Psoas muscle (tissue), 8 donors: ENCODE measurements around the gene FCGR1A. TPM values are rescaled to one million over a fixed set of nuclear protein-coding genes. Genes with fewer than 3 reads are reported as not detected.
"Not testable (repeated sequence)": the region's sequence is repeated elsewhere in the genome, so short reads cannot be mapped to it uniquely, and the experiment has no call there.

ENCODE experiments used
- ATAC-seq, 4 donors: fragments of 200-7000 bp; cut with Tn5 transposase; one replicate each; pipeline ENCODE4 v1.9.1; 2020; ENCODE audit warnings: moderate library complexity in 3 of 4, mild to moderate bottlenecking in 2 of 4
- DNase-seq, 2 donors: peaks; one replicate each; pipeline ENCODE4 v3.0.0-alpha.2; 2020
- H3K27ac ChIP-seq: fragments of 200-600 bp; one replicate; pipeline ENCODE4 v1.8.0; 2022
- H3K27me3 ChIP-seq, 3 donors: fragments of 200-600 bp in 1 of 3; one replicate each; pipeline versions ENCODE4 v1.6.1 to v1.8.0; 2013 to 2022; ENCODE audit warnings: low read length in 2 of 3, mild to moderate bottlenecking in 2 of 3, moderate library complexity in 1 of 3; ENCODE audit not compliant: insufficient read depth in 3 of 3
- H3K36me3 ChIP-seq, 2 donors: fragments of 200-600 bp in 1 of 2; one replicate each; pipeline versions ENCODE4 v1.6.1 to v1.8.0; 2013 to 2022; ENCODE audit warnings: low read depth in 1 of 2, mild to moderate bottlenecking in 1 of 2, moderate library complexity in 1 of 2; ENCODE audit not compliant: insufficient read depth in 1 of 2
- H3K4me1 ChIP-seq: fragments of 200-600 bp; one replicate; pipeline ENCODE4 v1.8.0; 2022
- H3K4me3 ChIP-seq: fragments of 200-600 bp; one replicate; pipeline ENCODE4 v1.8.0; 2022; ENCODE audit warnings: mild to moderate bottlenecking
- H3K9me3 ChIP-seq: fragments of 200-600 bp; one replicate; pipeline ENCODE4 v1.8.0; 2022
- WGBS, 3 donors: extraction: QIAGEN DNeasy Blood & Tissue Kit; methylation state at CpG; one replicate each; pipeline versions ENCODE4 v1.1.6 to v1.1.7; 2013; 5-methylcytosine and 5-hydroxymethylcytosine counted together
- intact Hi-C, 2 donors: fragments of 100-400 bp; cut with DNase I; formaldehyde crosslinking; loops; one replicate each; pipeline versions ENCODE4 v1.11.0 to v1.14.2; 2022
- polyA plus RNA-seq, 3 donors: library from polyadenylated mRNA; stranded (reverse); fragments of 200-250 nt; gene quantifications; one replicate each; pipeline ENCODE4 v1.2.3, GENCODE V29; 2013
- total RNA-seq, 4 donors: library from RNA; stranded (reverse); fragmentation: NEBNext Ultra II Directional in 2 of 4; extraction: Animal tissue kit (Norgen Biotek cat#: 25700) in 2 of 4; gene quantifications; one replicate each; pipeline versions ENCODE4 v1.2.1 to v1.2.4, GENCODE V29; 2021 to 2023
- donor health status: healthy with polysubstance abuse.
- donor health status: DM: no; HTN: no; CAD: no; lungs with moderate emphysema.
- donor health status: Bipolar disorder and iron deficiency.
- donor health status: healthy.
- donor health status: DM: yes; HTN: yes; CAD: no.
- donor health status: DM: no; HTN: no; CAD: no.
- donor health status: DM: no; HTN: no; CAD: no.
- donor health status: DM: yes; HTN: yes; CAD: no.

The FCGR1A gene
- total and polyA plus RNA-seq, 7 donors: 0.25 to 7.4 (median 1.3) TPM

- H3K9me3 ChIP-seq, H3K4me3 ChIP-seq, H3K36me3 ChIP-seq, H3K27me3 ChIP-seq, H3K27ac ChIP-seq, DNase-seq, H3K4me1 ChIP-seq, intact Hi-C loops: not testable (repeated sequence)
- WGBS, 3 donors: no CpG with 5 or more reads among the region's 15 CpGs
- ATAC-seq: peak in 2 of 4 donors; percentile 4 to 9
Observed at GRCh38 chr1:149833144-149833543, 50.6 kb downstream of the FCGR1A start.

GRCh38 chr1:149841149-149841548 is 58.7 kb downstream of the FCGR1A start:
- H3K4me3 ChIP-seq, intact Hi-C loops, DNase-seq, H3K9me3 ChIP-seq, H3K27me3 ChIP-seq, H3K27ac ChIP-seq, H3K36me3 ChIP-seq: not testable (repeated sequence)
- ATAC-seq: peak; percentile 65 to 79 (median 76)
- H3K4me1 ChIP-seq: peaks cover 20% of the 10 kb centered on the region
- no CpG with 5 or more reads among the region's 26 CpGs for WGBS, 3 donors

Other genes starting within 250 kb of the FCGR1A start
- not detected for gene PPIAL4C, start 198.8 kb upstream of the FCGR1A start, total RNA-seq
- gene PPIAL4C, start 198.8 kb upstream of the FCGR1A start, polyA plus RNA-seq: not detected
- 10 to 100 TPM; 13.9 to 18.1 (median 15.8) TPM for gene BOLA1, start 116.9 kb downstream of the FCGR1A start, total RNA-seq
- gene BOLA1, start 116.9 kb downstream of the FCGR1A start, polyA plus RNA-seq: 10 to 100 TPM; 24.0 to 45.3 (median 32.1) TPM
- under 1 TPM; 0.13 to 0.48 (median 0.25) TPM for gene SV2A, start 135.2 kb downstream of the FCGR1A start, total RNA-seq
- under 1 TPM; 0.14 to 0.19 (median 0.14) TPM for gene SV2A, start 135.2 kb downstream of the FCGR1A start, polyA plus RNA-seq
- 10 to 100 TPM; 13.0 to 26.9 (median 21.9) TPM for gene SF3B4, start 145.1 kb downstream of the FCGR1A start, total RNA-seq
- 10 to 100 TPM; 13.9 to 28.9 (median 16.7) TPM for gene SF3B4, start 145.1 kb downstream of the FCGR1A start, polyA plus RNA-seq
- 1 to 10 TPM; 1.0 to 3.0 (median 1.8) TPM for gene MTMR11, start 154.2 kb downstream of the FCGR1A start, total RNA-seq
- gene MTMR11, start 154.2 kb downstream of the FCGR1A start, polyA plus RNA-seq: 1 to 10 TPM in 1 of 3 donors, under 1 TPM in 2; 0.78 to 1.7 (median 0.80) TPM
- gene OTUD7B, start 228.0 kb downstream of the FCGR1A start, total RNA-seq: 10 to 100 TPM; 47.4 to 62.0 (median 59.4) TPM
- 10 to 100 TPM in 1 of 3 donors, 1 to 10 TPM in 2; 6.8 to 29.6 (median 9.8) TPM for gene OTUD7B, start 228.0 kb downstream of the FCGR1A start, polyA plus RNA-seq